Sciatic nerve (tissue), 2 donors: ENCODE data around the gene AEN. TPM values are rescaled to one million over a fixed set of nuclear protein-coding genes. Genes with fewer than 3 reads are reported as not detected.
"Not testable (repeated sequence)": the region's sequence is repeated elsewhere in the genome, so short reads cannot be mapped to it uniquely, and the experiment has no call there.

ENCODE experiments used
- ATAC-seq: fragments of 200-7000 bp; cut with Tn5 transposase; one replicate; pipeline ENCODE4 v1.9.1; 2020; ENCODE audit warnings: mild to moderate bottlenecking, moderate library complexity
- DNase-seq: peaks from one replicate; pipeline ENCODE4 v3.0.0-alpha.2; 2020; ENCODE audit warnings: low spot score
- intact Hi-C: fragments of 100-400 bp; cut with DNase I; formaldehyde crosslinking; loops from one replicate; pipeline ENCODE4 v1.14.2; 2022
- total RNA-seq: library from RNA; stranded (reverse); fragmentation: NEBNext Ultra II Directional; extraction: Animal tissue kit (Norgen Biotek cat#: 25700); gene quantifications from one replicate; pipeline ENCODE4 v1.2.1, GENCODE V29; 2021
- donor health status: DM: no; HTN: no; CAD: no.
- donor health status: DM: no; HTN: no; CAD: no.

The AEN gene
- total RNA-seq, 1 donor from 2014 or later = 10.7 TPM

DNA sequence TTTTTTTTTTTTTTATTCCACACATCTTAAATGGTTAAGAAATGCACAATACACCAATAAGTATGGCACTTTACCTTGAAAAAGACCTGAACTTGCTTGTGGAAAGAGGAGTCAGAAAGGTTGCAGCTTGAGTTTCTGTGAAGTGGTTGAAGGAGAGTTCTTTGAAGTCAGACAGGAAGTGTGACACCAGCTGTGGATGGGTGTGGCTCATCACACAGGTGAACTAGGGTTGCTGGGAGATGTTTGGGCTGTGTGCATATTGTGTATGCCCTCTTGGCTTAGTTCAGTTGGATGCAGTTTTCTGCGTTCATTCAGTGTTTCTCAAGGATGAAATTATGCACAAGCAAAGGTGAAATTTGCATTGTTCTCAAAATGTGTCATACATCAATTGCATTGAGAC, 6.3 kb downstream of the AEN start:
- DNase-seq = no peak

DNA sequence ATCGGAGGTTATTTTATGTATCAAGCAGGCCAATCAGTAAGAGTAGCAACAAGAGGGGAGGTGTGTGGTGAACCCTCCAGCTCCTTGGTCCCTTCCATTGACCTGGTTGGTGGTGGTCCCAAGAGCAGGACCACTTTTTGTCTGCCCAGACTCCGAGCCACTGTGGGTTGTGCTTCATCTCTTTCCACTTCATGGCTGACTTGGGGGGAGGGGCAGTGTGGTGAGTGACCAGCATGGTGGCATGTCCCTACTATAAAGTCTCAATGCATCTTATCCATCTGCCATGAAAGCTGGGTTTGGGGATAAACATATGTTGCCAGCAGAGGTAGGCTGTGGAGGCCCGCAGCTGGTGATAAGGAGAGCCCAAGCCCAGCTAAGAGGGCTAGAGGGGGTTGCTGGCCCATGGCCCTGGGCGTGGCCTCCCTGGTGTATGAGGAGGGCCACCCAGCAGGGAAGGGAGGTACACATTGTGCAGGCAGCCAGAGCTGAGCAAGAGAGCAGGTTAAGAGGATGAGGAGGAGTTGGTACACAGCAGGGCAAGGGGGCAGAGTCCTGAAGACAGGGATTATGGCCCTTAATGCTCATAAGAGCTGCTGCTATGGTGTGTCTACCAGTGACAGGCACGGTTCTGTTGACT, 7.0 kb downstream of the AEN start:
- no peak for ATAC-seq
- intact Hi-C loops = loop anchor here (5.0 to 10.0 kb wide), 2 partner anchors 34 to 207 kb away; no protein-coding TSS in a partner anchor
- no peak for DNase-seq

More for the DNA sequence above, 6.3 kb downstream of the AEN start:
- ATAC-seq = no peak
- intact Hi-C loops = loop anchor here (5.0 to 10.0 kb wide), 2 partner anchors 35 to 207 kb away; no protein-coding TSS in a partner anchor

DNA sequence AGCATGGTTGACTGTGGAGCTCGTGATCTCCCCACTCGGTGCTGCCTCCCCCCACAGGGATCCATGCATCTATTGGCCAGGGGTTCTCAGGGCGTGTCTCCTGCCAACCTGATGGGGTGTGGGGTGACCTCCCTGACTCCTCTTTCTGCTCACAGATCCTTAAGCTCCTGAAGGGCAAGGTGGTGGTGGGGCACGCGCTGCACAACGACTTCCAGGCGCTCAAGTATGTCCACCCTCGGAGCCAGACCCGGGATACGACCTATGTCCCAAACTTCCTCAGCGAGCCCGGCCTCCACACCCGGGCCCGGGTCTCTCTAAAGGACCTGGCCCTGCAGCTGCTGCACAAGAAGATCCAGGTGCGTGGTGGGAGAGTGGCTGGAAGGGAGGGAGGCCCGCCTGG, 7.9 kb downstream of the AEN start:
- intact Hi-C loops = loop anchor here (5.0 to 10.0 kb wide), 2 partner anchors 33 to 206 kb away; no protein-coding TSS in a partner anchor
- ATAC-seq = no peak

DNA sequence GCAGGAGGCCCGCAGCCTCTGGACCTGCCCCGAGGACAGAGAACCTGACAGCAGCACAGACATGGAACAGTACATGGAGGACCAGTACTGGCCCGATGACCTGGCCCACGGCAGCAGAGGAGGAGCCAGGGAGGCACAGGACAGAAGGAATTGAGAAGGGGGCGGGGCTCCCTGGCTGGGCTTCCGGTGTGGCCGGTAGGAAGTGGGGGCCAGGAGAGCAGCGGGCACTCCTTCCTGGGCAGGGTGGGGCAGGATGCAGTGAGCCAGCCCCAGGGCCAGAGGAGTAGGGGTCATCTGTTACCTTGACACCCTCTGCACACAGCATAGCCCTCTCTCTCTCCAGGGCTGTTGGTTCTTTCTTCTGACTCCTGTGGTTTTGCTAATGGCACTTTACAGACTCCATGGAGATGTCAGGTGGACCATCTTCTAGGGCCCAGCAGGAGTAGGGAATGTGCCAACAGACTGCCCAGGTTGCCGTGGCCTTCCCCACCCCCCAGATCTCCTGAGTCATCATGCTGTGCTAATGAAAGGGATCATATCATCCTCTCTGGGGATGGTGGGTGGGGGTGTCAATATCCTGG, 9.1 kb downstream of the AEN start:
- no peak for DNase-seq
- peak; percentile 35 for ATAC-seq

More for the DNA sequence above, 7.9 kb downstream of the AEN start:
- DNase-seq = no peak

DNA sequence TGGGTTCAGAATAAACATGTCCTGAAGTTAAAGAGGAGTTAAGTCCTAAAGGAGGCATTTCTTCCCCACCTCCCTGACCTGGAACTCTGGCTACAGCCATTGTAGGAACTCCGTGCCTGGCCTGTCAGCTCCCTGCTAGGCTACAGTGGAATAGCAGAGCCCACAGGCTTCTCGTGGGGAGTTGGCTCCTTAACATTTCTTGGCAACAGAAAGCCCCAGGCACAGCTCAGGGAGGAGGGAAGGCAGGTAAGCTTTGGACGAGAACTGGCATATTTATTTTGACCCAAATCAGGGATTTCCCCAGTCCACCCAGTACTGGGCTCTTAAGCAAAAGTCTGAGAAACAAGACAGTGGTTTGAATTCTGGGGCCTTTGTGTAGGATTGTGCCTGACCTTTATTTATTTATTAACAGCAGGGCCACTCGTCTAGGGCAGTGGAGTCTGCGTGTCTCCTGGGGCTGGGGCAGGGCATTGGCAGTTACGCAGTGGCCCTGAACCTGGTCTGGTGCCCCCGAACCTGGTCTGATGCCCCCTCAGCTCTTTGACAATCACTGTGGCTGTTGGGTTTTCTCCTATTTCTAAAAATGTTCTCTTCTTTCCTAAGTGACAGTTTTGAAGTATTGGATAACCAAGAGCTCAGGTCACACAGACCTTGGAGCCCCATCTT, 9.8 kb downstream of the AEN start:
- DNase-seq (no peak), ATAC-seq (no peak)
- intact Hi-C loops = no loop called here

More for the DNA sequence above, 9.1 kb downstream of the AEN start:
- intact Hi-C loops = no loop called here

DNA sequence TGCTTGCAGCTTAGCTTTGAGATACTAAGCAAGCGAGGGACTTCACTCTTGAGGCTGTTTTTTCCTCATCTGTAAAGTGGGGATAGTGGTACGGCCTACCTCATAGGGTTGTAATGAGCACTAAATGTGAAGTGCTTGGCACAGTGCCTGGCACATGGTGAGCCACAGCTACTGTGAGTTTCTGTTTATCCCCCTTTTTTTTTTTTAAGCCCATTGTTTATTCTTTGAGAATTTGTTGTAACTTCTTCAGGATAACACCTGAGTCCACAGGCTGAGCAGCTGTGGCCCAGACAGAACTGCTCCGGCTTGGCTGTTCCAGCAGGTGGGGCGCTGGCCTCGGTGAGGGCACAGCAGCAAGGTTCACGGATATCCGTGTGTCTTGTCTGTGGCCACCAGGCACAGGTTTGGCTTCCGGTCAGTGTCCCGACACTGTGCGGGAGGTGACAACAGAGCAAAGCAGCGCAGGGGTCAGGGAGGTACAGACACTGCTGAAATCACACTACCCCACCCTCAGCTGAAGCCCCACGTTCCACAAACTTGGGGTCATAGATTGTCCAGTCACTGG, 10.4 kb downstream of the AEN start:
- DNase-seq (no peak), ATAC-seq (no peak)
- intact Hi-C loops = no loop called here

DNA sequence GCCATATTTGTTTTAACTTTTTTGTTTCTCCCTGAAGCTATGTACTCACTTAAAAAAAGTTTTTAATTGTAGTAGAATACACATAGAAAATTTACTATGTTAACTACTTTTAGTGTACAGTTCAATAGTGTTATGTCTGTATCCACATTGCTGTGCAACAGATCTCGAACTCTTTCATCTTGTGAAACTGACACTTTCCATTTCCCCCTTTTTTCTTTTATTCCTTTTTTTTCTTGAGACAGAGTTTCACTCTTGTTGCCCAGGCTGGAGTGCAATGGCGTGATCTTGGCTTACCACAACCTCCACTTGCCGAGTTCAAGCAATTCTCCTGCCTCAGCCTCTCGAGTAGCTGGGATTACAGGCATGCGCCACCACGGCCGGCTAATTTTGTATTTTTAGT, 11.7 kb downstream of the AEN start:
- ATAC-seq, intact Hi-C loops: not testable (repeated sequence)
- peak; percentile 8 for DNase-seq

DNA sequence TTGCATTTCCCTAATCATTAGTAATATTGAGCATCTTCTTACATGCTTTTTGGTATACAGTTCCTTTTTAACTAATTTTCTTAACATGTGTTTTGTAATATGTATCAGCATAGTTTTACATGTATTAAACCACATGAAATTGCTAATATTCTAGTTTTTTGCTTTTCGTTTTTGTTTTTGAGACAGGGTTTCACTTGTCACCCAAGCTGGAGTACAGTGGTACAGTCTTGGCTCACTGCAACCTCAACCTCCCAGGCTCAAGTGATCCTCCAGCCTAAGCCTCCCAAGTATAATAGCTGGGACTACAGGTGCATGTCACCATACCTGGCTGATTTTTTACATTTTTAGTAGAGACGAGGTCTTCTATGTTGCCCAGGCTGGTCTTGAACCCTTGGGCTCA, 13.3 kb downstream of the AEN start:
- ATAC-seq = no peak
- intact Hi-C loops = no loop called here
- DNase-seq = no peak

DNA sequence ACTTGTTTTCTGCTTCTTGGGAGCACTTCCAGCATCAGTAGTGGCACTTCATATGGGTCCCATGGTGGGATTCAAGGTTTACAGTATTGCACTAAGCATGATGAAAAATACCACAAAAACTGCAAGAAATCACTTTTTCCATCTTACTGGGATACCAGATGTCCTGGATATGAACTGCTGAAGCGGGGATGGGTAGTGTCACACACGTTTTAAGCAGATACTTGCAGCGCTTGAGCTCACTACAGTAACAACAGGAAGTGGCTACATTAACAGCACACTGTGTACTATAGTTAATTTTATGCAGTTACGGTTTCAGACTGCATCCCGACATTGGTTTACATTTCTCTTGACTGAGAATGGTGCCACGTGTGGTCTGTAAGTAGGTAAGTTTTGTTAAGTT, 14.2 kb downstream of the AEN start:
- ATAC-seq (no peak), DNase-seq (no peak)
- intact Hi-C loops = no loop called here

DNA sequence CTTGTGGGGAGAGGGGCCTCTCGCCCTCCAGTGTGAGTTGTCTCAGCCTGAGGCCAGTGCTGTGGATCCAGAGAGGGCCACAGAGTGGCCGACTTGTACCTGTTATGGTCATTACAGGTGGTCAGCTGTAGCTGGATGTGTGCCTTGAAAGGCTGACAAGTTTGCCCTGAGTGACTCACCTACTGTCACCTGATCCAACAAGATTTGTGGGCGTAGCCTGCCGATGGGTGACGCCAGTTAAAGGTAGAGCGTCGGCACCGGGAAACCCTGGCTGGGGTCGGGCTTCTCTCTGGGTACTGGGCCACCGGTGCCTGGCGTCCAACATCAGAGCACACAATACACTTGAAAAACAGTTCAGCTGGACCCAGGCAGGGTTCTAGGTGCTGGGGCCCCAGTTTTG, 14.9 kb downstream of the AEN start:
- ATAC-seq = no peak
- intact Hi-C loops = no loop called here
- DNase-seq = no peak

DNA sequence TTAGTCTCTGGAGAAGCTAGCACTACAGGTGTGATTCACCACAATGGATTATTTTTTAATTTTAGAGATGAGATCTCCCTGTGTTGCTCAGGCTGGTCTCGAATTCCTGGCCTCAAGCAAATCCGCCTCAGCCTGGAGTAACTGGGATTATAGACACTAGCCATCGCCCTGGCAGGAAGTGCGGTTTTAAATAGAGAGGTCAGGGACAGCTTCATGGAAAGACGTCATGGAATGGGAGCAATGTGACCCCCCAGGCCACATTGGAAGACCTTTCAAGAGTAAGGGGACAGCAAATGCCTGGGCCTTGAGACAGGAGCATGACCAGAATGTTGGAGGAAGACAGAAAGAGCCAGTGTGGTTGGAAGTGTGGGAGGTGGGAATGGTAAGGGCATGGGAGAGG, 15.5 kb downstream of the AEN start:
- DNase-seq (no peak), ATAC-seq (no peak)
- intact Hi-C loops = no loop called here

DNA sequence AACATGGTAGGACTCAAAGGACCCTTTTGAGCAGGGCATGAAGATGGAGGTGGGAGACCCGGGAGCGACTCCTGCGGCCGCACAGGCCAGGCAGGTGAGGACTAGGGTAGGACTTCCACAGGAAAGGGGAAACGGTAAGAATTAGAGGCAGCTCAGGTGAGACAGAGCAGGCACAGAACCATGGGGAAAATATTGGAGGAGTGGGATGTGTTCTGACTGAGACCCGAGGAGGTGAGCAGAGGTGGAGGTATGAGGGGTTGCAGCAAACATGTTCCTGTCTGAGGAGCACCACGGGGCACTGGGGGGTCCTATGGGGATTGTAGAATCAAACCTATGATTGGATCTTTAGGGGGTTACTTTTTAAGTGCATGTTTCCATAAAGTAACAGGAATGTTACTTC, 16.3 kb downstream of the AEN start:
- DNase-seq = peak; percentile 27
- intact Hi-C loops = no loop called here
- no peak for ATAC-seq

DNA sequence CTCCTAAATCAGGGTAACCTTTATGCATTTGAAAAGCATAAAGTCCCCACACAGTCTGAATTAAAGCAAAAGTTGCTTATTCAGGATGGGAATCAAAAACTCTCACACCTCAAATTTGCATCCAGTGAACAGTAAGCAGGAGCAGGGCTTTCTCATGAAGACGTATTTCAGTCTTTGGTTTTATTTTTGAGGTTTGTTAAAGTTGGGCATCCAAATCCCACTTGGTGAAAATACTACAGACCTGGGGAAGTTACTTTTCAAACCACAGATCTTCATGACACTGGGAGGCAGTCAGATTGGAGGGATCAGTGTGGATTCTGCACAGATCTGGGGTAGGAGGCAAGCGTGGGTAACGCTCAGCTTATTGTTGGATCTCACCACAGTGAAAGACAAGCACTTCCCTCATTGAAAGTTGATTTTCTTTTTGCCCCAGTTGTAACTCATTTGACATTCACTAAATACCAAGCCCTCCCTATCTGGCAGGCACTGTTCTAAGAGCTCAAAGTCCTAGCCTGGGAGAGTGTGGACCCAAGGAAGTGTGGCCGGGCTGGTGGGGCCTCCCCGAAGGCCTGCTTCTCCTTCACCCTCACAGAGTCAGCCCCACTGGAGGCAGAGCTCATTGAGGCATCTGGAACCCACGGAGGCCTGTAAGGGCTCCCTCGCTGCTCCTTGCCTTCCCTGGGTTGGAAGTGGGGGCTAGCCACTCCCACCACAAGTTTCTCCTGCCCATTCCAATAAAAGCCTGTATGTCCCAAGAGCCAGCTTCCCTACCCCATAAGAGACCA, 16.9 kb downstream of the AEN start:
- ATAC-seq (peak; percentile 29), DNase-seq (peak; percentile 64)
- intact Hi-C loops = no loop called here

DNA sequence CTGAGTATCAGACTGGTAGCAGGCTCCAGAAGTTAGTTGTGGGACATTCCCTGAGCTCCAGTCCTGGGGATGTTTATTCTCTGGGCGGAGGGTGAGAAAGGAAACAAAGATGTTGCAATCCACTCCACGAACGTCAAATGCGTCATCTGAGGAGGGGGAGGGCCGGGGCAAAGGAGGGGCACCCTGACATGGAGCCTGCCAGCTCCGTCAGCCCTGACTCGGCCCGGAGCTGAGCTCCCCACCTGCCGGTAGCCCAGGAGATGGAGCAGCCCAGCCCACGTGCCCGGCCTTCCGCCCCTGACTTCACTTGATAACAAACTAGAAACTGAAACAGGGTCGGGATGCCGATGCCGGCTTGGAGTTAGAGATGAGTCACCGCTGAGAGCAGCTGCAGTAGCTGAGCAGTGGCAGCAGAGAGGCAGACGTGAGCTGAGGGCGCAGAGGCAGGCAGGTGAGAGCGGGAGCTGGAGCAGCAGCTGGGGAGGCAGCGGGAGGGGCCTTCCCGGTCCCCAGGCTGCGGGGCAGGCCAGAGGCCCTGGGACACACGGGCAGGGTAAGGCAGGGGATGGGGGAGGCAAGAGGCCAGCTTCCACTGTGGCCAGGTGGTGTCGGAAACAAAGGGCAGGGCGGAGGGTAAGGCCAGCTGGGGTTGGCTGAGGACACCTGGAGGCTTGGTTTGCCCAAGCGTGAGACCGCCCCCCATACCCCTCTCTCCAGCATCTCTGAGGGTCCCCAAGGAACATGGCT, 17.7 kb downstream of the AEN start, which contains the start of gene ISG20:
TSS of gene ISG20 (plus strand) at position 391 of the 747 bp plus-strand sequence. CDS start at position 742, 351 bp downstream.
- ATAC-seq (peak; percentile 97), DNase-seq (peak; percentile 93)
- intact Hi-C loops = no loop called here

DNA sequence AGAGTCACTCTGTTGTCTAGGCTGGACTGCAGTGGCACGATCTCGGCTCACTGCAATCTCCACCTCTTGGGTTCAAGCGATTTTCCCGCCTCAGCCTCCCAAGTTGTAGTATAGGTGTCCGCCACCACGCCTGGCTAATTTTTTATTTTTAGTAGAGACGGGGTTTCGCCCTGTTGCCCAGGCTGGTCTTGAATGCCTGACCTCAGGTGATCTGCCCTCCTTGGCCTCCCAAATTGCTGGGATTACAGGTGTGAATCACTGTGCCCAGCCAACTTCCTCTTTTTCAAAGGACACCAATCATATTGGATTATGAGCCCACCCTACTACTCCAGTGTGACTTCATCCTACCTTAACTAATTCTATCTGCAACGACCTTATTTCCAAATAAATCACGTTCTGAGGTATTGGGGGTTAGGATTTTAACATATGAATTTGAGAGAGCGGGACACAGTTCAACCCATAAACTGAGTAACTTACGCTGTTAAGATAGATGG, 20.9 kb downstream of the AEN start:
- no peak for ATAC-seq
- intact Hi-C loops = no loop called here
- DNase-seq = peak; percentile 48

DNA sequence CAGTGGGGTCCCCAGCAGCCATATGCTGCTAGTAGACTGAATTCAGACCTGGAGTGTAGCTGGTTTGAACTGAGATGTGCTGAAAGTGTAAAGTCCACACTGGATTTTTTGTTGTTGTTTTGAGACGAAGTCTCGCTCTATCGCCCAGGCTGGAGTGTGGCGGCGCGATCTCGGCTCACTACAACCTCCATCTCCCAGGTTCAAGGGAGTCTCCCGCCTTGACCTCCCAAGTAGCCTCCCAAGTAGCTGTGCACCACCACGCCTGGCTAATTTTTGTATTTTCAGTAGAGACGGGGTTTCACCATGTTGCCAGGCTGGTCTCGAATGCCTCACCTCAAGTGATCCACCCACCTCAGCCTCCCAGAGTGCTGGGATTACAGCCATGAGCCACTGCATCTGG, 21.4 kb downstream of the AEN start:
- DNase-seq = peak; percentile 45

DNA sequence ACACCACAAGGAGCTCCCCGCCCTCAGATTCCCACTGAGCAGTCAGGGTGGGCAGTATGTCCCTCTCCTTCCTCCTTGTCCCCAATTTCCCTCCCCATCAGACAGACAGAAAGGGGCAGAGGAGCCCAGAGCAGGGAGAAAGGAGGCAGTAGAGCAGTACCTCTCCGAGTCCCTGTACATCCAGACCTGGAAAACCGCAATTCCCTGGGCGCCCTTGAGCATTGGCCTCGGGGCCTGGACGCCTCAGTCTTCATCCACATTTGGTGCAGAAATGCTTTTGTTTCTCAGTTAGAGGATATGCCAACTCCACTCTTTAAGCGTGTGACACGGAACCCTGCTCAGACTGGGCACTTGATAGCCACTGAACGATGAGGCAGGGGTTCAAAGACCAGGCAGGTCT, 23.6 kb downstream of the AEN start:
- intact Hi-C loops = no loop called here
- DNase-seq = peak; percentile 53
- no peak for ATAC-seq

More for the DNA sequence above, 21.4 kb downstream of the AEN start:
- intact Hi-C loops, ATAC-seq: not testable (repeated sequence)
